WTC11 (cell line): Measurements from ENCODE around the gene TEKT5. TPM values are rescaled to one million over a fixed set of nuclear protein-coding genes. Genes with fewer than 3 reads are reported as not detected.

Source experiments
- ATAC-seq: fragments of 200-7000 bp; cut with Tn5 transposase; 2 replicates; pipeline ENCODE4 v1.10.0; 2021; ENCODE audit warnings: mild to moderate bottlenecking, moderate library complexity
- CTCF ChIA-PET: fragments of 300-600 bp; sonication (Branson Sonifier 250); formaldehyde crosslinking; loops from one replicate; lab custom pipeline; 2021; ENCODE audit warnings: antibody characterized with exemption; lab: Charles Lee
- POLR2A ChIA-PET: fragments of 350-600 bp; sonication (Branson Sonifier 250); formaldehyde crosslinking; loops from one replicate; lab custom pipeline; 2021; ENCODE audit warnings: antibody characterized with exemption; lab: Charles Lee
- DNase-seq: peaks from one replicate; pipeline ENCODE4 v3.0.0; 2021; ENCODE audit warnings: low spot score
- H3K27ac Mint-ChIP-seq: 2 replicates; pipeline ENCODE4 v1.8.0; 2021; ENCODE audit warnings: mixed read lengths
- H3K27me3 Mint-ChIP-seq: 2 replicates; pipeline ENCODE4 v1.8.0; 2021; ENCODE audit warnings: low read depth, mild to moderate bottlenecking, moderate library complexity, mixed read lengths
- H3K36me3 Mint-ChIP-seq: 2 replicates; pipeline ENCODE4 v1.8.0; 2021; ENCODE audit warnings: mixed read lengths
- H3K4me1 Mint-ChIP-seq: 2 replicates; pipeline ENCODE4 v1.8.0; 2022; ENCODE audit warnings: mixed read lengths
- H3K4me3 Mint-ChIP-seq: 2 replicates; pipeline ENCODE4 v1.8.0; 2021; ENCODE audit warnings: mild to moderate bottlenecking, moderate library complexity, mixed read lengths
- H3K9me3 Mint-ChIP-seq: 2 replicates; pipeline ENCODE4 v1.8.0; 2021; ENCODE audit warnings: mixed read lengths
- ARID4B ChIP-seq: sonication (generic); formaldehyde crosslinking; IDR thresholded peaks from 2 replicates; pipeline ENCODE4 v1.8.0; 2023; ENCODE audit warnings: missing genetic modification reagents, mild to moderate bottlenecking, borderline replicate concordance
- CBFB ChIP-seq: sonication (generic); formaldehyde crosslinking; IDR thresholded peaks from 2 replicates; pipeline ENCODE4 v1.8.1; 2022; ENCODE audit warnings: mild to moderate bottlenecking, low read depth, missing genetic modification reagents
- CTCF ChIP-seq: fragments of 200-600 bp; IDR thresholded peaks from 2 replicates; pipeline ENCODE4 v1.8.0; 2022; ENCODE audit warnings: antibody characterized with exemption
- ELF4 ChIP-seq: sonication (generic); formaldehyde crosslinking; IDR thresholded peaks from 2 replicates; pipeline ENCODE4 v1.8.1; 2022; ENCODE audit warnings: low read depth, mild to moderate bottlenecking, moderate library complexity, missing genetic modification reagents
- FOXP1 ChIP-seq: sonication (generic); formaldehyde crosslinking; IDR thresholded peaks from 2 replicates; pipeline ENCODE4 v1.8.0; 2022; ENCODE audit warnings: missing genetic modification reagents, mild to moderate bottlenecking, moderate library complexity, borderline replicate concordance
- GABPB1 ChIP-seq: sonication (generic); formaldehyde crosslinking; IDR thresholded peaks from 2 replicates; pipeline ENCODE4 v1.8.1; 2023; ENCODE audit warnings: mild to moderate bottlenecking, missing genetic modification reagents
- HMGA2 ChIP-seq: fragments of 250-450 bp; sonication (Bioruptor Pico); IDR thresholded peaks from 2 replicates; pipeline ENCODE4 v1.4.0; 2021; ENCODE audit warnings: mild to moderate bottlenecking, moderate library complexity
- JUN ChIP-seq: sonication (generic); formaldehyde crosslinking; IDR thresholded peaks from 2 replicates; pipeline ENCODE4 v1.8.0; 2023; ENCODE audit warnings: mild to moderate bottlenecking, missing genetic modification reagents
- KAT7 ChIP-seq: sonication (generic); formaldehyde crosslinking; IDR thresholded peaks from 2 replicates; pipeline ENCODE4 v1.8.1; 2023; ENCODE audit warnings: missing genetic modification reagents, mild to moderate bottlenecking, borderline replicate concordance
- NR1H2 ChIP-seq: sonication (generic); formaldehyde crosslinking; IDR thresholded peaks from 2 replicates; pipeline ENCODE4 v1.9.0; 2021; ENCODE audit warnings: mild to moderate bottlenecking, moderate library complexity, missing genetic modification reagents
- NR2C2 ChIP-seq: sonication (generic); formaldehyde crosslinking; IDR thresholded peaks from 2 replicates; pipeline ENCODE4 v1.8.0; 2022; ENCODE audit warnings: mild to moderate bottlenecking, missing genetic modification reagents
- NR3C1 ChIP-seq: sonication (generic); formaldehyde crosslinking; conservative IDR thresholded peaks from 2 replicates; pipeline ENCODE4 v1.8.1; 2023; ENCODE audit warnings: low read depth, mild to moderate bottlenecking, missing genetic modification reagents
- RORB ChIP-seq: fragments of 250-450 bp; sonication (Bioruptor Pico); IDR thresholded peaks from 2 replicates; pipeline ENCODE4 v1.9.0; 2021; ENCODE audit warnings: mild to moderate bottlenecking
- ZBTB21 ChIP-seq: sonication (generic); formaldehyde crosslinking; IDR thresholded peaks from 2 replicates; pipeline ENCODE4 v1.8.1; 2023; ENCODE audit warnings: mild to moderate bottlenecking, missing genetic modification reagents, borderline replicate concordance
- ZNF121 ChIP-seq: sonication (generic); formaldehyde crosslinking; IDR thresholded peaks from 2 replicates; pipeline ENCODE4 v1.8.0; 2023; ENCODE audit warnings: missing genetic modification reagents
- ZNF423 ChIP-seq: fragments of 250-450 bp; sonication (Bioruptor Pico); IDR thresholded peaks from 2 replicates; pipeline ENCODE4 v2.1.2; 2022; ENCODE audit warnings: mild to moderate bottlenecking, moderate library complexity
- total RNA-seq: library from RNA; stranded (reverse); gene quantifications from 3 replicates; pipeline ENCODE4 v1.2.3, GENCODE V29; 2021
- TF ChIP-seq, protein P1 (sequence below): sonication (generic); formaldehyde crosslinking; IDR thresholded peaks from 2 replicates; pipeline ENCODE4 v1.8.0; 2022; ENCODE audit warnings: missing genetic modification reagents
- TF ChIP-seq, protein P2 (sequence below): sonication (generic); formaldehyde crosslinking; IDR thresholded peaks from 2 replicates; pipeline ENCODE4 v1.8.1; 2022; ENCODE audit warnings: low read depth, missing genetic modification reagents, borderline replicate concordance
- TF ChIP-seq, protein P3 (sequence below): fragments of 250-450 bp; sonication (Bioruptor Pico); IDR thresholded peaks from 2 replicates; pipeline ENCODE4 v1.9.0; 2021; ENCODE audit warnings: mild to moderate bottlenecking
- TF ChIP-seq, protein P4 (sequence below): fragments of 250-450 bp; sonication (Bioruptor Pico); IDR thresholded peaks from 2 replicates; pipeline ENCODE4 v1.9.0; 2021; ENCODE audit warnings: moderate library complexity, mild to moderate bottlenecking, inconsistent platforms, borderline replicate concordance

TEKT5 gene
- total RNA-seq, 1 experiment from 2014 or later: 1.1 TPM

GRCh38 chr16:10654592-10655414, 39.9 kb downstream of the TEKT5 start:
- Mint-ChIP-seq H3K36me3 (no peaks in the 10 kb centered on the region), H3K9me3 (peaks cover 4% of the 10 kb centered on the region; the same call in 1 of the 2 replicates), H3K4me1 (peaks cover 3% of the 10 kb centered on the region; the same call in 1 of the 2 replicates), H3K27me3 (no peaks in the 10 kb centered on the region), H3K4me3 (no peak overlapping the region), H3K27ac (no peak overlapping the region)
- ChIA-PET POLR2A (interaction anchor here (0.5 kb wide), 1 partner anchor 1239 kb away, joined by 4 read pairs; no protein-coding TSS in a partner anchor), CTCF (no interaction called here)
- no peak for TF ChIP-seq RORB (CRISPR knock-in tag)
- no peak for TF ChIP-seq KAT7
- TF ChIP-seq NR1H2 (CRISPR knock-in tag): no peak
- TF ChIP-seq ELF4 (CRISPR knock-in tag): no peak
- TF ChIP-seq FOXP1: no peak
- TF ChIP-seq ZBTB21 (CRISPR knock-in tag): no peak
- no peak for TF ChIP-seq NR2C2 (CRISPR knock-in tag)
- TF ChIP-seq JUN (CRISPR knock-in tag): no peak
- TF ChIP-seq, protein P1, sequence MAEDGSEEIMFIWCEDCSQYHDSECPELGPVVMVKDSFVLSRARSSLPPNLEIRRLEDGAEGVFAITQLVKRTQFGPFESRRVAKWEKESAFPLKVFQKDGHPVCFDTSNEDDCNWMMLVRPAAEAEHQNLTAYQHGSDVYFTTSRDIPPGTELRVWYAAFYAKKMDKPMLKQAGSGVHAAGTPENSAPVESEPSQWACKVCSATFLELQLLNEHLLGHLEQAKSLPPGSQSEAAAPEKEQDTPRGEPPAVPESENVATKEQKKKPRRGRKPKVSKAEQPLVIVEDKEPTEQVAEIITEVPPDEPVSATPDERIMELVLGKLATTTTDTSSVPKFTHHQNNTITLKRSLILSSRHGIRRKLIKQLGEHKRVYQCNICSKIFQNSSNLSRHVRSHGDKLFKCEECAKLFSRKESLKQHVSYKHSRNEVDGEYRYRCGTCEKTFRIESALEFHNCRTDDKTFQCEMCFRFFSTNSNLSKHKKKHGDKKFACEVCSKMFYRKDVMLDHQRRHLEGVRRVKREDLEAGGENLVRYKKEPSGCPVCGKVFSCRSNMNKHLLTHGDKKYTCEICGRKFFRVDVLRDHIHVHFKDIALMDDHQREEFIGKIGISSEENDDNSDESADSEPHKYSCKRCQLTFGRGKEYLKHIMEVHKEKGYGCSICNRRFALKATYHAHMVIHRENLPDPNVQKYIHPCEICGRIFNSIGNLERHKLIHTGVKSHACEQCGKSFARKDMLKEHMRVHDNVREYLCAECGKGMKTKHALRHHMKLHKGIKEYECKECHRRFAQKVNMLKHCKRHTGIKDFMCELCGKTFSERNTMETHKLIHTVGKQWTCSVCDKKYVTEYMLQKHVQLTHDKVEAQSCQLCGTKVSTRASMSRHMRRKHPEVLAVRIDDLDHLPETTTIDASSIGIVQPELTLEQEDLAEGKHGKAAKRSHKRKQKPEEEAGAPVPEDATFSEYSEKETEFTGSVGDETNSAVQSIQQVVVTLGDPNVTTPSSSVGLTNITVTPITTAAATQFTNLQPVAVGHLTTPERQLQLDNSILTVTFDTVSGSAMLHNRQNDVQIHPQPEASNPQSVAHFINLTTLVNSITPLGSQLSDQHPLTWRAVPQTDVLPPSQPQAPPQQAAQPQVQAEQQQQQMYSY (CRISPR knock-in tag): no peak
- TF ChIP-seq, protein P2, sequence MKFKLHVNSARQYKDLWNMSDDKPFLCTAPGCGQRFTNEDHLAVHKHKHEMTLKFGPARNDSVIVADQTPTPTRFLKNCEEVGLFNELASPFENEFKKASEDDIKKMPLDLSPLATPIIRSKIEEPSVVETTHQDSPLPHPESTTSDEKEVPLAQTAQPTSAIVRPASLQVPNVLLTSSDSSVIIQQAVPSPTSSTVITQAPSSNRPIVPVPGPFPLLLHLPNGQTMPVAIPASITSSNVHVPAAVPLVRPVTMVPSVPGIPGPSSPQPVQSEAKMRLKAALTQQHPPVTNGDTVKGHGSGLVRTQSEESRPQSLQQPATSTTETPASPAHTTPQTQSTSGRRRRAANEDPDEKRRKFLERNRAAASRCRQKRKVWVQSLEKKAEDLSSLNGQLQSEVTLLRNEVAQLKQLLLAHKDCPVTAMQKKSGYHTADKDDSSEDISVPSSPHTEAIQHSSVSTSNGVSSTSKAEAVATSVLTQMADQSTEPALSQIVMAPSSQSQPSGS: no peak
- TF ChIP-seq GABPB1 (CRISPR knock-in tag): no peak; the same call in 1 of the 2 replicates
- TF ChIP-seq, protein P3, sequence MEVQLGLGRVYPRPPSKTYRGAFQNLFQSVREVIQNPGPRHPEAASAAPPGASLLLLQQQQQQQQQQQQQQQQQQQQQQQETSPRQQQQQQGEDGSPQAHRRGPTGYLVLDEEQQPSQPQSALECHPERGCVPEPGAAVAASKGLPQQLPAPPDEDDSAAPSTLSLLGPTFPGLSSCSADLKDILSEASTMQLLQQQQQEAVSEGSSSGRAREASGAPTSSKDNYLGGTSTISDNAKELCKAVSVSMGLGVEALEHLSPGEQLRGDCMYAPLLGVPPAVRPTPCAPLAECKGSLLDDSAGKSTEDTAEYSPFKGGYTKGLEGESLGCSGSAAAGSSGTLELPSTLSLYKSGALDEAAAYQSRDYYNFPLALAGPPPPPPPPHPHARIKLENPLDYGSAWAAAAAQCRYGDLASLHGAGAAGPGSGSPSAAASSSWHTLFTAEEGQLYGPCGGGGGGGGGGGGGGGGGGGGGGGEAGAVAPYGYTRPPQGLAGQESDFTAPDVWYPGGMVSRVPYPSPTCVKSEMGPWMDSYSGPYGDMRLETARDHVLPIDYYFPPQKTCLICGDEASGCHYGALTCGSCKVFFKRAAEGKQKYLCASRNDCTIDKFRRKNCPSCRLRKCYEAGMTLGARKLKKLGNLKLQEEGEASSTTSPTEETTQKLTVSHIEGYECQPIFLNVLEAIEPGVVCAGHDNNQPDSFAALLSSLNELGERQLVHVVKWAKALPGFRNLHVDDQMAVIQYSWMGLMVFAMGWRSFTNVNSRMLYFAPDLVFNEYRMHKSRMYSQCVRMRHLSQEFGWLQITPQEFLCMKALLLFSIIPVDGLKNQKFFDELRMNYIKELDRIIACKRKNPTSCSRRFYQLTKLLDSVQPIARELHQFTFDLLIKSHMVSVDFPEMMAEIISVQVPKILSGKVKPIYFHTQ (CRISPR knock-in tag): no peak
- no peak for TF ChIP-seq NR3C1 (CRISPR knock-in tag)
- no peak for TF ChIP-seq ZNF121 (CRISPR knock-in tag)
- no peak for TF ChIP-seq HMGA2 (CRISPR knock-in tag)
- TF ChIP-seq CTCF: no peak
- TF ChIP-seq ARID4B (CRISPR knock-in tag): no peak
- no peak for TF ChIP-seq CBFB (CRISPR knock-in tag)
- TF ChIP-seq ZNF423 (CRISPR knock-in tag): no peak
- TF ChIP-seq, protein P4, sequence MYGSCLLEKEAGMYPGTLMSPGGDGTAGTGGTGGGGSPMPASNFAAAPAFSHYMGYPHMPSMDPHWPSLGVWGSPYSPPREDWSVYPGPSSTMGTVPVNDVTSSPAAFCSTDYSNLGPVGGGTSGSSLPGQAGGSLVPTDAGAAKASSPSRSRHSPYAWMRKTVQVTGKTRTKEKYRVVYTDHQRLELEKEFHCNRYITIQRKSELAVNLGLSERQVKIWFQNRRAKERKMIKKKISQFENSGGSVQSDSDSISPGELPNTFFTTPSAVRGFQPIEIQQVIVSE (CRISPR knock-in tag): no peak
- ATAC-seq (no peak), DNase-seq (no peak)
